ENCODE measurements around the gene CCDC137.

Gene CCDC137

GRCh38 chr17:81664051-81664470 lies 2.5 kb upstream of the CCDC137 start:
- no peak for TF ChIP-seq CTCF (IDR thresholded peaks at IDR 0.05; ENCODE audit: insufficient read depth, low read length, missing control alignments)
- CTCF ChIA-PET = interaction anchor here (0.8 to 1.3 kb wide), 2 partner anchors 15 to 49 kb away, joined by 3 read pairs; no protein-coding TSS in a partner anchor
- POLR2A ChIA-PET = interaction anchor here (0.7 kb wide), 1 partner anchor 88 kb away, joined by 4 read pairs; no protein-coding TSS in a partner anchor
- no peak for DNase-seq (ENCODE audit: low read depth, low spot score)
- H3K4me3 ChIP-seq (ENCODE audit: low read depth, low read length) = no peak overlapping the region

- H3K4me3 ChIP-seq (ENCODE audit: low read depth, low read length) = peak overlapping the region; percentile 84
- no peak for DNase-seq (ENCODE audit: low read depth, low spot score)
- POLR2A ChIA-PET = interaction anchor here (0.5 to 2.2 kb wide), 4 partner anchors 9 to 159 kb away, joined by 3 to 7 read pairs (median 4); partner anchors contain the start of gene PDE6G
- no peak for TF ChIP-seq CTCF (IDR thresholded peaks at IDR 0.05; ENCODE audit: insufficient read depth, low read length, missing control alignments)
- CTCF ChIA-PET = interaction anchor here (0.6 to 1.3 kb wide), 4 partner anchors 10 to 64 kb away, joined by 3 to 7 read pairs (median 3); no protein-coding TSS in a partner anchor
These were observed 1.1 kb upstream of the CCDC137 start for GRCh38 chr17:81665205-81666091.

GRCh38 chr17:81666092-81666341 lies 520 bp upstream of the CCDC137 start:
- CTCF ChIA-PET = interaction anchor here (1.2 kb wide), 1 partner anchor 22 kb away, joined by 3 read pairs; no protein-coding TSS in a partner anchor
- no peak for DNase-seq (ENCODE audit: low read depth, low spot score)
- peak overlapping the region; percentile 84 for H3K4me3 ChIP-seq (ENCODE audit: low read depth, low read length)
- TF ChIP-seq CTCF (IDR thresholded peaks at IDR 0.05; ENCODE audit: insufficient read depth, low read length, missing control alignments) = no peak
- POLR2A ChIA-PET = interaction anchor here (0.9 to 2.2 kb wide), 4 partner anchors 9 to 30 kb away, joined by 3 to 7 read pairs (median 4); partner anchors contain the start of genes ARL16, HGS and PDE6G

- no peak for DNase-seq (ENCODE audit: low read depth, low spot score)
- peak overlapping the region; percentile 18 for H3K4me3 ChIP-seq (ENCODE audit: low read depth, low read length)
- TF ChIP-seq CTCF (IDR thresholded peaks at IDR 0.05; ENCODE audit: insufficient read depth, low read length, missing control alignments) = no peak
- ChIA-PET CTCF (interaction anchor here (1.5 kb wide), 1 partner anchor 10 kb away, joined by 5 read pairs; no protein-coding TSS in a partner anchor), POLR2A (interaction anchor here (2.2 kb wide), 1 partner anchor 11 kb away, joined by 7 read pairs; the partner anchor contains the start of gene PDE6G)
These were observed 1.2 kb downstream of the CCDC137 start for GRCh38 chr17:81667754-81668153.

- no peak for TF ChIP-seq CTCF (IDR thresholded peaks at IDR 0.05; ENCODE audit: insufficient read depth, low read length, missing control alignments)
- ChIA-PET CTCF (interaction anchor here (1.2 kb wide), 1 partner anchor 11 kb away, joined by 7 read pairs; the partner anchor contains the start of genes ARL16 and HGS), POLR2A (no interaction called here)
- DNase-seq (ENCODE audit: low read depth, low spot score) = no peak
- no peak overlapping the region for H3K4me3 ChIP-seq (ENCODE audit: low read depth, low read length)
These were observed 6.0 kb downstream of the CCDC137 start for GRCh38 chr17:81672504-81672903.

- ChIA-PET POLR2A (no interaction called here), CTCF (interaction anchor here (1.0 to 1.2 kb wide), 2 partner anchors 10 to 256 kb away, joined by 3 to 7 read pairs; partner anchors contain the start of genes ARL16 and HGS)
- H3K4me3 ChIP-seq (ENCODE audit: low read depth, low read length) = no peak overlapping the region
- no peak for DNase-seq (ENCODE audit: low read depth, low spot score)
- no peak for TF ChIP-seq CTCF (IDR thresholded peaks at IDR 0.05; ENCODE audit: insufficient read depth, low read length, missing control alignments)
These were observed 6.4 kb downstream of the CCDC137 start for GRCh38 chr17:81672954-81673353.
